Lower leg skin (tissue), 3 donors: ENCODE data around the gene COMT.

ENCODE experiments used
- CTCF ChIP-seq, 3 donors: fragments of 450-650 bp; IDR thresholded peaks; one replicate each; pipeline ENCODE4 v1.5.1; 2016; ENCODE audit warnings: antibody characterized with exemption in 3 of 3, mild to moderate bottlenecking in 3 of 3, moderate library complexity in 2 of 3
- POLR2A ChIP-seq, 2 donors: fragments of 450-650 bp; IDR thresholded peaks; one replicate each; pipeline ENCODE4 v1.6.1; 2016 to 2017; ENCODE audit warnings: antibody characterized with exemption in 2 of 2, mild to moderate bottlenecking in 1 of 2, moderate library complexity in 1 of 2

GRCh38 chr22:19970031-19970478 is 28.5 kb downstream of the COMT start:
- no peak for TF ChIP-seq POLR2A (IDR thresholded peaks at IDR 0.05)
- TF ChIP-seq CTCF (IDR thresholded peaks at IDR 0.05): no peak
